CD4-positive, alpha-beta T cell treated with Interferon alpha-2 for 1 hour (primary cell): Measurements from ENCODE around the gene SYNE1.

Source experiments
- DNase-seq, 2 donors: peaks; one replicate each; pipeline ENCODE4 v3.0.0-alpha.2; 2020 to 2022

Gene SYNE1

GRCh38 chr6:152305672-152306071 is 331.5 kb downstream of the SYNE1 start:
- no peak for DNase-seq

DNA sequence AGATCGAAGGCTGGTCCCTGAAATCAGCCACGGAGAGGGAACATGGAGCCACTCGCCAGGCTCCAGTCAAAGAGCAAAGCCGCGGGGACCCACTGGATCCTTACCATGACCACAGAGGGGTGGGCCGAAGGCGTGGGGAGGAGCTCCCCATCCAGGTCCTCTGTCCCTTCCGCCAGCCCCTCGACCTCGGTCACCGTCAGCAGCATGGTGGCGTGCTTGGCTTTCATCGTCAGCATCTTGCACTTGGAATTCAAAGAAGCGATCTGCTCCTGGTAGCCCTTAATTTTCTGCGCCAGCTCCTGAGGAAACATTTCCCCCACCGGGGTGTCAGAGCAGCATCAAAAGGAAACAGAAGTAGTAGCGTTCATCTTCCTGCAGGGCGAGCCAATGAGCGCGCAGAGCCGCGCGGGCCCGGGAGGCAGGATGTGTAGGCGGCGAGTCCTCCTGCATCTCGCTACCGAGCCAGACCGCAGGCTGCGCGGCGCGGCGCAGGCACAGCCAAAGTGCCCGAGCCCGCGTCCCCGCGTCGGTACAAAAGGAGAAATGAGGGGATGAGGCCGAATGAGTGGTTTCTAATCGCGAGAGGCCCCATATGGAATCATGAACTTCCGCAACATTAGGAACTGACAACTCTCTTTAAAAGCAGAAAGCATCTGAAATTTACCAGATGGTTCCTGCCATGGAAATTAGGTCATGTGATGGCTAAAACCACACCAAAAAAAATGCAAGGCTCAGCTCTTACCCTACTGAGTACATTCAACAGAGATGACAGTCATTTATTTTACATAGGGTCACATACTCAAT is 335.2 kb downstream of the SYNE1 start:
- DNase-seq = peak; percentile 83 to 87

GRCh38 chr6:152301021-152301764 is 336.0 kb downstream of the SYNE1 start:
- DNase-seq = no peak

DNA sequence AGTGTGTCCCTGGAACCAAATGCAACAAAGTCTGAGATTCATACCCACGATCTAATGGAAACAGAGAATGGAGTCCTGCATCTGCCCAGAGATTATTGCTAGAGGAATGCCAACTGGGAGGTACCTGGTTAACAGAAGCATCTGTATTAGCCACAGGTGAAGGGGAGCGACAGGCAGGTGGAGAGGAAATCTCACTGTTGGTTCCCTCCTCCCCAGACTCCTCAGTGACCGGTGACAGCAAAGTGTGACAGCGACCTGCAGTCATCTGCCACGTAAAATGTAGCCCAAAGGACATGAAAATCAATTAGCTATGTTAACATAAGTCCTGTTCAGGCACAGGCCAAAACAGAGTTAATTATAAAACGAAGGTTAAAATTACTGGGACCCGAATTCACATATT is 336.6 kb downstream of the SYNE1 start:
- DNase-seq = no peak

DNA sequence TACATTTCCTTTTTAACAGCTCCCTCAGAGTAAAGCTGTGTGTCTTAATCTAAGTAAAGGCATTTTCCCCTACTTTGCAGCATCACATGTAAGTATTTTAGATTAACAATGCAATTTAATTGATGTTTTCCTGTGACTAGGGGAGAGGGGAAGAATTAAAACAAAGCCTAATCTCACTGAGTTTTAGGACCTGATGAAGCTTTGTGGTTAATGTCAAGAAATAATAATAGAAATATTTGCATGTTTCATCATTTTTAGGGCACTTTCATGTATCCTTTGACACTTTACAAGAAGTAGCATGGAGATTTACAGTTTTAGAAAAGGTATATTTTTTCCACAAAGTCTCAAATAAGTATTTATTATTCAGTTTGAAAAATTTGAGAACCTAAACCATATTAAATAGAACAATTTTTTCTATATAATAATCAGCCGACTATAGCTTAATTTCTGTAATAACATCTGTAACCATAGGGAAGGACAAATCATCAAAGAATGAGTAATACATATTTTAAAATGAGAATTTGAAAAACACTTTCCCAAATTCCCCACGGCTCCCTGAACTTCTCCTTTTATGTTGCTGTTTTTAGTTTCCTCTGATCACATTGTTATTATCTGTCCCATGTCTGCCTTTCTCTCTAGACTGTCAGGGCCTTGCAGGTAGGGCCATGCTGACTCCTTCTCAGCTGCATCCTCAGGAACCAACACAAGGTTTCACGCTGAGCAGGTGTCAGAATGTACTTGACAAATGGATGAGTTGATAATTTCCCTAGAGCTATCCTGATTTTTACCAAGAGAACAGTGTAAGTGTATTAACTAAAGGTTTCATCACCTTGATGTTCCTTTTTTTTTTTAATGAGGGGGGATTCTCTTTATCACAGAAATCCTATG is 338.1 kb downstream of the SYNE1 start:
- DNase-seq = no peak

GRCh38 chr6:152298055-152298647 is 339.0 kb downstream of the SYNE1 start:
- no peak for DNase-seq

DNA sequence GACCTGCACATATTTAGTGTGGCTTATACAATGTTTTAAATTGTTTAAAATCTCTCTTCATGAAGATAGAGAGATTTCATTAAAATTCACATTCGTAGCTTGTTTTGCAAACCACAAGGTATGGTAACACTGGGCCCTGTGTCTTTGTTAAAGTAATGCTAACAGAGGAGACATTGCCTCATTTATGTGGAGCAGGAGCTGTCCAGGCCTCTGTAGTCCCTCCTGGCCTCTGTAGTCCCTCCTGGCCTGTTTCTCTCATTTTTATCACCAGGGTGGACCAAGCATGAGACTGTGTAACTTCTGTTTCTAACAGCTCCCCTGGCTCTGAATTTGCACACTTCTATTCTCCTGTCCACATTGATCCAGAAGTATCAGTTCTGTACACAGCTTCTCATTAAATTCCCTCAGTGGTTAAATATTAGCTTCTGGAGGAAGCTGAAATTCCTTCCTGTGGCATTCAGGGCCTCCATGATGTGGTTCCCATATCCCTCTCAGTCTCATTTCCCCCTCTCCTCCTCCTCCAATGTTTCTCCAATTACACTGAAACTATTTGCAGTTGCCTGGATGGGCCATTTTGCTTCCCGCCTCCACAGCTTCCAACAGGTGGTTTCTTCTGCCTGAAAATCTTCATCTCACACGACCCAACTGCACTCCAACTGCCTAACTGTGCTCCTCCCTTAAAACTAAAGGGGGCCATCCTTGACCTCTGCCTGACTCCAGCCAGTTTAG is 340.4 kb downstream of the SYNE1 start:
- no peak for DNase-seq

DNA sequence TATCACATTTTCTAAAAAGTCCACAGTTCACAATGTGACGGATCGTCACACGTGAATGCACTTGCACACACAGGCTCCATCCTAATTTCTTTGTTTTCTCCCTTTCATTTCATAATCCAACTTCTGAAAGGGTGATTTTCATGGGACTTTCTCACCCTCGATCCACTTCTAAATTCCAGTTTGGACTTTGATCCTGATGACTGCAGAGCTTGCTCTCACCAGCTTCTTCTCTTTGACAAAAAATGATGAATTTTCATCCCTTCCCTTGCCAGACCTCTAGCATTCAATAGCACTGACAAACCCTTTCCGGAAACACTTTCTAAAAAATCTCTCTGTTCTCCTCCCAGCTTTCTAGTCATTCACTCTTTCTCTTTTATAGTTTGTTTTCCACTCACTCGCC is 341.2 kb downstream of the SYNE1 start:
- no peak for DNase-seq

GRCh38 chr6:152295346-152295745 is 341.8 kb downstream of the SYNE1 start:
- no peak for DNase-seq

- no peak for DNase-seq
These were observed 343.8 kb downstream of the SYNE1 start for GRCh38 chr6:152293404-152293803.

- DNase-seq = no peak
These were observed 344.6 kb downstream of the SYNE1 start for GRCh38 chr6:152292555-152292954.

GRCh38 chr6:152290693-152291092 is 346.5 kb downstream of the SYNE1 start:
- no peak for DNase-seq

DNA sequence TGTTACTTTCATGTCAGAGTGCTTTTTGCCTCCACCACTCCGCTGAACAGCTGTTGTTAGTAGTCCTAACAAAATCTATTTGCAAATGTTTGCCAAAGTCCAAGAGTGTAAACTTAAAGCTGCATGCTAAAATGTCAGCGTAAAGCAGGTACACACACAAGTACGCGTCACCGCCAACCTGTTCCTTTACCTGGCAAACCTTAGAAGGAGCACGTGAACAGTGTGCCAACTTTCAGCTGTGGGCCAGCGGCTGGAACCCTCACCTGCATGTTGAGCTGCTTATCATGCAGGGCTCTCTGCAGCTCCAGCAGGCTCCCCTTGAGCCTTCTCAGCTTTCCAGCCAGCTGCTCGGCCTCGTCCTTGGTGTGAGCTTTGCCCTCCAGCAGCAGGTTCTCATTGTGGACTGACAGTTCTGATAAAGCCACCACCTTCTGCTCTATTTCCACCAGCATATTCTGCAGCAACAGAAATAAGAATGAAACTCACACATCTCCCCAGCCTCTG is 359.3 kb downstream of the SYNE1 start:
- no peak for DNase-seq

GRCh38 chr6:152273638-152274037 is 363.5 kb downstream of the SYNE1 start:
- no peak for DNase-seq

GRCh38 chr6:152273002-152273401 is 364.2 kb downstream of the SYNE1 start:
- no peak for DNase-seq

GRCh38 chr6:152272486-152272885 is 364.7 kb downstream of the SYNE1 start:
- no peak for DNase-seq

- no peak for DNase-seq
These were observed 365.2 kb downstream of the SYNE1 start for GRCh38 chr6:152271776-152272464.

DNA sequence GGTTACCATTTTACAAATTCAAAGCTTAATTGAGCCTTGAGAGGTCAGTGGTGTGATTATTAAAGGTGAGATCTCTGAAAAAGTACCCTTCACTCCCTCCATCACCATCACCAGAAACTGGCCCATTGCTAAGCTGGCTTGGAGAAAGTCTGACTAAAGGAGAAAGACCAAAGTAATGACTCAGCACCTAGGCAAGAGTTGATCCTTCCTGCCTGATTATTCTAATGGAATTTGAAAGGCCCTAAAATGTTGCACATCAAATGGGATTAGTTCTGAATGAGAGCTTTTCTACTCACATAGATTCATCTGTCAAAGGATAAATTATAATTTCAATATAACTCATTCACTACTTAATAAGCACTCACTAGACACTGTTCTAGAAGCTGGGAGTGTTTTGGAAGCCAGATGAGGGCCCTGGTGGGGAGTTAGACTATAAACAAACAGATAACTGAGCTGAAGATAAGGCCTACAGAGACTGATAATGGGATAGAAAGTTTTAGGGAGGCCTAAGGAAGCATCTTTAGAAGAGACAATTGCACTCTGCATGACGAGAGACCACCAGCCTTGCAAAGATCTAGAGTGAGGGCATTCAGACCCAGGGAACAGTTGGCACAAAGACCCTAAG is 366.7 kb downstream of the SYNE1 start:
- DNase-seq = no peak

GRCh38 chr6:152268846-152269442 is 368.2 kb downstream of the SYNE1 start:
- DNase-seq = no peak
